Epithelial cell of prostate (primary cell): ENCODE measurements around the gene FAM169A.
A peak's percentile ranks its signal among the peaks of the same experiment; 100 is the strongest.
"Not testable (repeated sequence)": the region's sequence is repeated elsewhere in the genome, so short reads cannot be mapped to it uniquely, and the experiment has no call there.

ENCODE experiments used
- DNase-seq: peaks from one replicate; pipeline ENCODE4 v3.0.0-alpha.2; 2011; ENCODE audit warnings: low read depth, low spot score
- H3K27ac ChIP-seq: fragments of 450-650 bp; 2 replicates; pipeline ENCODE4 v1.5.1; 2017; ENCODE audit warnings: mild to moderate bottlenecking

Gene FAM169A

GRCh38 chr5:74822288-74822687 lies 43.9 kb downstream of the FAM169A start:
- H3K27ac ChIP-seq, result no peak overlapping the region
- DNase-seq, result no peak

GRCh38 chr5:74816875-74817274 lies 49.3 kb downstream of the FAM169A start:
- DNase-seq, result no peak
- no peak overlapping the region for H3K27ac ChIP-seq

- peak; percentile 75 for DNase-seq
- peak overlapping the region; percentile 55 for H3K27ac ChIP-seq
Observed at GRCh38 chr5:74810915-74811314, 55.3 kb downstream of the FAM169A start.

GRCh38 chr5:74801941-74802340 lies 64.2 kb downstream of the FAM169A start:
- no peak for DNase-seq
- no peak overlapping the region for H3K27ac ChIP-seq

GRCh38 chr5:74801197-74801596 lies 65.0 kb downstream of the FAM169A start:
- no peak overlapping the region for H3K27ac ChIP-seq
- DNase-seq, result no peak

GRCh38 chr5:74798977-74799911 lies 66.9 kb downstream of the FAM169A start:
- no peak overlapping the region for H3K27ac ChIP-seq
- DNase-seq, result no peak

- H3K27ac ChIP-seq, result peak overlapping the region; percentile 73
- peak; percentile 72 for DNase-seq
Observed at GRCh38 chr5:74791669-74792068, 74.5 kb downstream of the FAM169A start.

GRCh38 chr5:74787424-74787823 lies 78.8 kb downstream of the FAM169A start:
- no peak overlapping the region for H3K27ac ChIP-seq
- no peak for DNase-seq

- DNase-seq, result no peak
- no peak overlapping the region for H3K27ac ChIP-seq
Observed at GRCh38 chr5:74786851-74787250, 79.3 kb downstream of the FAM169A start.

- no peak overlapping the region for H3K27ac ChIP-seq
- no peak for DNase-seq
Observed at GRCh38 chr5:74778609-74779008, 87.6 kb downstream of the FAM169A start.

GRCh38 chr5:74772359-74772758 lies 93.8 kb downstream of the FAM169A start:
- no peak overlapping the region for H3K27ac ChIP-seq
- no peak for DNase-seq

GRCh38 chr5:74767579-74767913 lies 98.6 kb downstream of the FAM169A start:
- DNase-seq, result no peak
- peak overlapping the region; percentile 80 for H3K27ac ChIP-seq

- peak; percentile 76 for DNase-seq
- H3K27ac ChIP-seq, result peak within 1 kb of the TSS; percentile 80
Observed at GRCh38 chr5:74766849-74767578, 99.2 kb downstream of the FAM169A start, which contains the start of the genes GFM2 and NSA2. Gene GFM2 (minus strand): TSS chr5:74767117. CDS start chr5:74763742, 3,375 bp downstream. Gene NSA2 (plus strand): TSS chr5:74767249. CDS start chr5:74767361, 112 bp downstream.

GRCh38 chr5:74766418-74766848 lies 99.8 kb downstream of the FAM169A start:
- DNase-seq, result no peak
- H3K27ac ChIP-seq, result peak overlapping the region; percentile 80

- H3K27ac ChIP-seq, result peak overlapping the region; percentile 80
Observed at GRCh38 chr5:74765929-74766328, 100.3 kb downstream of the FAM169A start.

GRCh38 chr5:74765201-74765600 lies 101.0 kb downstream of the FAM169A start:
- H3K27ac ChIP-seq, result peak overlapping the region; percentile 80
- DNase-seq, result no peak

More at GRCh38 chr5:74765929-74766328, 100.3 kb downstream of the FAM169A start:
- DNase-seq, result no peak

- peak overlapping the region; percentile 92 for H3K27ac ChIP-seq
- DNase-seq, result no peak
Observed at GRCh38 chr5:74763504-74763903, 102.7 kb downstream of the FAM169A start.

- peak overlapping the region; percentile 92 for H3K27ac ChIP-seq
- DNase-seq, result peak; percentile 73
Observed at GRCh38 chr5:74762599-74762998, 103.6 kb downstream of the FAM169A start.

- peak overlapping the region; percentile 92 for H3K27ac ChIP-seq
- no peak for DNase-seq
Observed at GRCh38 chr5:74761241-74761640, 104.9 kb downstream of the FAM169A start.

- H3K27ac ChIP-seq, DNase-seq: not testable (repeated sequence)
Observed at GRCh38 chr5:74748742-74749141, 117.4 kb downstream of the FAM169A start.

- H3K27ac ChIP-seq, result no peak overlapping the region
- no peak for DNase-seq
Observed at GRCh38 chr5:74738406-74738805, 127.8 kb downstream of the FAM169A start.
